GM19397 (cell line): ENCODE results near the gene PLXNB2.

Experiments used
- ATAC-seq: cut with Tn5 transposase; IDR thresholded peaks from one replicate; pipeline ENCODE4 v1.9.1; 2021; ENCODE audit warnings: mild to moderate bottlenecking, moderate library complexity; ENCODE audit not compliant: unreplicated experiment

PLXNB2 gene

GRCh38 chr22:50236731-50237409, 70.6 kb downstream of the PLXNB2 start:
- no peak for ATAC-seq

- ATAC-seq = no peak
These were observed 74.2 kb downstream of the PLXNB2 start for GRCh38 chr22:50233223-50233622.

- no peak for ATAC-seq
These were observed 74.8 kb downstream of the PLXNB2 start for GRCh38 chr22:50232481-50233151.

- ATAC-seq = no peak
These were observed 78.1 kb downstream of the PLXNB2 start for GRCh38 chr22:50229370-50229769.

GRCh38 chr22:50228366-50228765, 79.1 kb downstream of the PLXNB2 start:
- ATAC-seq = no peak

- no peak for ATAC-seq
These were observed 79.7 kb downstream of the PLXNB2 start for GRCh38 chr22:50227579-50228215.

- no peak for ATAC-seq
These were observed 80.6 kb downstream of the PLXNB2 start for GRCh38 chr22:50226875-50227165.

- no peak for ATAC-seq
These were observed 81.2 kb downstream of the PLXNB2 start for GRCh38 chr22:50226063-50226874.

- ATAC-seq = no peak
These were observed 82.1 kb downstream of the PLXNB2 start for GRCh38 chr22:50225200-50225969.
